ENCODE measurements around the gene TPRG1L.

TPRG1L gene

DNA sequence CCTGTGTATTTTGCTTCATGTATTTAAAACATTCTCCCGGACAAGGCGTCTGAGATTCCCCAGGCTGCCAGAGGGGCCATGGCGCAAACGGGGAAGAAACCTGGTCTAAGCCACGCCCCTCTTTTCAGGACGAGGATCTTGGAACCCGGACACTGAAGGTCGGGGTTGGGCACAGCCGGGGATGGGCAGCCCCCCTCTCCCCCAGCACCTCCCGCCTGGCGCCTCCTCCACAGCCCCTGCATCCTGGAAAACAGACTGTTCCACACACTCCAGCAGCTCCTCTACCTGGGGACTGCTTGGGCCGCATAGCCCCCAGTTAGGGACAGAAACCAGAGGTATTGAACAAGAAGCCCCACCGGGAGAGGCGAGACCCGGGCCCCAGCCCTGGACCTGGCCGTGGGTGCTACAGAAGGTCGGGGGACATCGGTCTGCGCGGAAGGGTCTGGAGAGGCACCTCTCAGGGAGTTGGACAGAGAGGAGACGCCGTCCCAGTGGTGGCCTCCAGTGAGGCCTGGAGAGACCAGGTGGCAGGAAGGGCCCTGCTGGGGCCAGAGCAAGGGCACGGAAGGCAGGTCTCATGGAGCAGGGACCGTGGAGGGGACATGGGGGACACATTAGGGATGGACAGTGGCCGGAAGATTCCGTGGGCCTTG, 32.9 kb downstream of the TPRG1L start:
- Histone ChIP-seq H3K4me3 (ENCODE audit: low read depth, low read length) (no peak overlapping the region), H3K36me3 (ENCODE audit: control insufficient read depth, insufficient read depth, low read length) (no peaks in the 10 kb centered on the region), H3K9ac (ENCODE audit: low read length) (no peak overlapping the region), H3K9me3 (ENCODE audit: control insufficient read depth, insufficient read depth, low read depth, low read length) (no peaks in the 10 kb centered on the region), H3K4me1 (ENCODE audit: control insufficient read depth, insufficient read depth, low read length) (peaks cover 11% of the 10 kb centered on the region), H3K27ac (ENCODE audit: low read depth, low read length) (no peak overlapping the region), H3K27me3 (ENCODE audit: control insufficient read depth, insufficient read depth, low read length) (peaks cover 65% of the 10 kb centered on the region)

DNA sequence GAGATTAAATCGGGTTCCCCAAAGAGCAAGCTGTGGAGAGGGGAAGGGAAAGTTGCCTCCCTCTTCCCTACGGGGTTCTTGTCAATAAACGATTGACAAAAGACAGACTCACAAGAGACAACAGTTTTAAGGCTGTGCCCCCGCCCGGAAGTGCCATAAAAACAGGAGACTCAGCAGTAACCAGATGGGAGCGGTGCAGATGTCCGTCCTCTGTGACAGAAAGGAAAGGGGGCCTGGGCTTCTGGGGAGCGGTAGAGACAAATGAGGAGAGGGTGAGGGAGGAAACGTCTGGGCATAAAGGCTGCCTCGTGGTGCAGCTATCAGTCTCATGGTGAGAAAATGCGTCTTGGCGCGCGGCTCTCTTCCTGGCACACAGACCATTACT, 33.4 kb downstream of the TPRG1L start:
- Histone ChIP-seq H3K4me1 (ENCODE audit: control insufficient read depth, insufficient read depth, low read length) (peaks cover 9% of the 10 kb centered on the region; the same call in 1 of the 2 replicates), H3K9ac (ENCODE audit: low read length) (no peak overlapping the region), H3K9me3 (ENCODE audit: control insufficient read depth, insufficient read depth, low read depth, low read length) (no peaks in the 10 kb centered on the region), H3K4me3 (ENCODE audit: low read depth, low read length) (no peak overlapping the region), H3K27me3 (ENCODE audit: control insufficient read depth, insufficient read depth, low read length) (peaks cover 62% of the 10 kb centered on the region), H3K36me3 (ENCODE audit: control insufficient read depth, insufficient read depth, low read length) (no peaks in the 10 kb centered on the region), H3K27ac (ENCODE audit: low read depth, low read length) (no peak overlapping the region)

DNA sequence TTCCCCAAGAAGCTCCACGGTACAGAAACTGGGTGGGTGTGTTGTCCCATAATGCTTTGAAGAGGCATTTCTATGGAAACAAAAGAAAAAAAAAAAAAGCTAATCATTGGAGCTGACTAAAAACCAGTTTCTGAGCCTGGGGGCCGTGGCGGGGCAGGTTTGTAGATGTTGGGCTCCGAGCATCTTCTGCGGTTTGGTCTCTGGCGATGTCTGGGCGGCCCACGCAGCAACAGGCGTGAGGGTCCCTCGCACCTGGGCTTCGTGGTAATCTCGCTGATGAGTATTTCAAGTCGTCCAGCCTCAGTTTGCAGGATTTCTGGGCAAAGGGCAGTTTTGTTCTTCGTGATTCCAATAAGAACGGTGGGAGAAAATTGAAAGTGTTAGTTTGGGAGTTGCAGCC, 34.3 kb downstream of the TPRG1L start:
- Histone ChIP-seq H3K9me3 (ENCODE audit: control insufficient read depth, insufficient read depth, low read depth, low read length) (no peaks in the 10 kb centered on the region), H3K27me3 (ENCODE audit: control insufficient read depth, insufficient read depth, low read length) (peaks cover 53% of the 10 kb centered on the region), H3K27ac (ENCODE audit: low read depth, low read length) (no peak overlapping the region), H3K36me3 (ENCODE audit: control insufficient read depth, insufficient read depth, low read length) (no peaks in the 10 kb centered on the region), H3K4me3 (ENCODE audit: low read depth, low read length) (no peak overlapping the region), H3K4me1 (ENCODE audit: control insufficient read depth, insufficient read depth, low read length) (peaks cover 9% of the 10 kb centered on the region; the same call in 1 of the 2 replicates), H3K9ac (ENCODE audit: low read length) (no peak overlapping the region)

DNA sequence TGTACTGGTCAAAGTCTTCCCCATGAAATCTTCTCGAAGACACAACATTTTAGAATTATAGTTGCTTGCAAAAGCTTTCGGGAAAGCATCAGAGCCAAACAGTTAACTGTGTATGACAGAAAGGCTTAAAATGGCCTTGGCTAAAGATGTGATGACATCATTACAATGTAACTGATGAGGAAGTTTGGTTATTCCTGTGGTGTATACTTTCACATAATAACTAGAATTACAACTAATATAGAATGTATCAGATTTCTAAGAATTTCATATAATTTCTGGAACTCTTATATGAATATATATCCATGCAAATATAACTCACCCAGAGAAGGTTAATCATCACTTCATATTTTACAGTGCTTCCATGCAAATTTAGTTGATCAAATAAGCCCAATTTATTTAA, 35.9 kb downstream of the TPRG1L start:
- Histone ChIP-seq H3K4me1 (ENCODE audit: control insufficient read depth, insufficient read depth, low read length) (peaks cover 9% of the 10 kb centered on the region; the same call in 1 of the 2 replicates), H3K4me3 (ENCODE audit: low read depth, low read length) (no peak overlapping the region), H3K36me3 (ENCODE audit: control insufficient read depth, insufficient read depth, low read length) (no peaks in the 10 kb centered on the region)

DNA sequence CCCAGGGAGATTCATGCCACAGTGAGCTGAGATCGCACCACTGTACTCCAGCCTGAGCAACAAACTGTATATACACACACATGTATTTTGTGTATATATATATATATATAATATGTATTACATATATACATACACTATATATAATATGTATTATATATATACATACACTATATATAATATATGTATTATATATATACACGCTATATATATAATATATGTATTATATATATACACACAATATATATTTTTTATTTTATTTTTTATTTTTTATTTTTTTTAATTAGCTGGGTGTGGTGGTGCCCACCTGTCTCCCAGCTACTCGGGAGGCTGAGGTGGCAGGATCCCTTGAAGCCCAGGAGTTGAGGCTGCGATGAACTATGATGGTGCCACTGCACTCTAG, 36.8 kb downstream of the TPRG1L start:
- no peak overlapping the region for H3K9ac ChIP-seq (ENCODE audit: low read length)
- no peak overlapping the region for H3K4me3 ChIP-seq (ENCODE audit: low read depth, low read length)
- H3K27me3 ChIP-seq (ENCODE audit: control insufficient read depth, insufficient read depth, low read length), result peaks cover 28% of the 10 kb centered on the region
- H3K9me3 ChIP-seq (ENCODE audit: control insufficient read depth, insufficient read depth, low read depth, low read length), result no peaks in the 10 kb centered on the region
- H3K27ac ChIP-seq (ENCODE audit: low read depth, low read length), result no peak overlapping the region
- H3K4me1 ChIP-seq (ENCODE audit: control insufficient read depth, insufficient read depth, low read length), result peaks cover 9% of the 10 kb centered on the region; the same call in 1 of the 2 replicates
- H3K36me3 ChIP-seq (ENCODE audit: control insufficient read depth, insufficient read depth, low read length), result no peaks in the 10 kb centered on the region

More for the DNA sequence above, 35.9 kb downstream of the TPRG1L start:
- Histone ChIP-seq H3K27ac (ENCODE audit: low read depth, low read length) (no peak overlapping the region), H3K27me3 (ENCODE audit: control insufficient read depth, insufficient read depth, low read length) (peaks cover 37% of the 10 kb centered on the region), H3K9ac (ENCODE audit: low read length) (no peak overlapping the region), H3K9me3 (ENCODE audit: control insufficient read depth, insufficient read depth, low read depth, low read length) (no peaks in the 10 kb centered on the region)

DNA sequence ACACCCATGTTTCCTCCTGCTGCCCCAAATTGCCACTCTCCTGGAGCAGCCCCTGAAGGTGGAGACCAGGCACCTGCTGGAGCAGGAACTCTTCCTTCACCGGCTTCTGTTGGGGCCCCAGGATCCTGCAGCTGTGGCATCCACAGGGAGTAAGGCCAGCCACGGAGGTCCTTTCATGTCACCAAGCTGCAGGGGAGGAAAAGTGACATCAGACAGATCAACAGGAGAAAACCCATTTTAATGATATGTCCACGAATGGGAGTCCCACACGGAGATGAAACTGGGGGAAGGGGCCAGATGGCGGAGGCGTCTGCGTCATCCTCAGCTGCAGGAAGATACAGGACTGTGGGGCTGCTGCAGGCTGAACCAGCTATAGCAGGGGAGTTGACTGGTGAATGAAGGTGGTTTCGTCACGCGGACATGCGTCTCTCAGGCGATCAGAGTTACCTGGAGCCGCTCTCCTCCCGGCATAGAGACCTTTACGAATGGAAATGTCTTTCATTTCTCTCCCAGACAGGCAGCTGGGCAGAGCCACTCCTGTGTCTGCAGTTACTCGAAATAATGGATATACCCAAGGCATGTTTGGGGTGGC, 37.4 kb downstream of the TPRG1L start:
- Histone ChIP-seq H3K4me3 (ENCODE audit: low read depth, low read length) (no peak overlapping the region), H3K27me3 (ENCODE audit: control insufficient read depth, insufficient read depth, low read length) (peaks cover 23% of the 10 kb centered on the region), H3K9me3 (ENCODE audit: control insufficient read depth, insufficient read depth, low read depth, low read length) (no peaks in the 10 kb centered on the region), H3K27ac (ENCODE audit: low read depth, low read length) (no peak overlapping the region), H3K36me3 (ENCODE audit: control insufficient read depth, insufficient read depth, low read length) (no peaks in the 10 kb centered on the region), H3K9ac (ENCODE audit: low read length) (no peak overlapping the region), H3K4me1 (ENCODE audit: control insufficient read depth, insufficient read depth, low read length) (peaks cover 9% of the 10 kb centered on the region; the same call in 1 of the 2 replicates)

DNA sequence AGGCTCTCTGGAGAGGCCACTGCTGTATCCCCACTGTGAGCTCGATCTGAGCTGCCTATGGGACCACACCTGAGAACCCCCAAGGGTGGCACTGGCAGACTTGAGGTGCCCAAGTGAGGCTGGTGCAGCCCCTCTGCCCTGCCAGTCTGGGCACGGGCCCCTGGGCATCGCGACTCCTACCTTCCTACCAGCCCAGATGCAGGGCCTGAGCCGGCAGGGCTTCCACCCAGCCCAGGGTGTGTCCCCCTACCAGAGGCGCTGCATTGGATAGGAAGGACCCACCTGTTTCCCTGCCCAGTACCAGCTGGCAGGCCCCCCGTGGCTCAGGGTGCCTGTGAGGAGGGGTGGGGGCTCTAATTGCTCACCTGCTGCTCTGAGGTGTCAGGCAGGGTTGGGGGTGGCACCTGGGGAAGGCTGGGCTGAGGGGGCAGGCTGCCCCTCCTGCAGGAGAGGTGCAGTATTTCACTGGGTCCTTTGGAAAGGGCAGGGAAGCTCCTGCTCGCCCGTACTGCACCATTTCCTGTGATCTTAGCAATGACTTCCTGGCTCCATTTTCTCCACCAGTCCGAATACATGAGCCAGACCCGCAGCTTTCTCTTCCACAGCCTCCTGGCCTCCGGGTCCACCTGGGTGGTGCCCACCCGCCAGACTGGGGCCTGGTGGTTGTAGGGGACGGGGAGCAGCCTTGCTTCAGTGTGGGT, 39.3 kb downstream of the TPRG1L start:
- no peak overlapping the region for H3K4me3 ChIP-seq (ENCODE audit: low read depth, low read length)
- H3K4me1 ChIP-seq (ENCODE audit: control insufficient read depth, insufficient read depth, low read length), result peaks cover 6% of the 10 kb centered on the region; the same call in 1 of the 2 replicates
- no peaks in the 10 kb centered on the region for H3K36me3 ChIP-seq (ENCODE audit: control insufficient read depth, insufficient read depth, low read length)
- H3K27ac ChIP-seq (ENCODE audit: low read depth, low read length), result no peak overlapping the region
- H3K9me3 ChIP-seq (ENCODE audit: control insufficient read depth, insufficient read depth, low read depth, low read length), result no peaks in the 10 kb centered on the region
- H3K9ac ChIP-seq (ENCODE audit: low read length), result no peak overlapping the region
- H3K27me3 ChIP-seq (ENCODE audit: control insufficient read depth, insufficient read depth, low read length), result peaks cover 23% of the 10 kb centered on the region; the same call in 1 of the 2 replicates

DNA sequence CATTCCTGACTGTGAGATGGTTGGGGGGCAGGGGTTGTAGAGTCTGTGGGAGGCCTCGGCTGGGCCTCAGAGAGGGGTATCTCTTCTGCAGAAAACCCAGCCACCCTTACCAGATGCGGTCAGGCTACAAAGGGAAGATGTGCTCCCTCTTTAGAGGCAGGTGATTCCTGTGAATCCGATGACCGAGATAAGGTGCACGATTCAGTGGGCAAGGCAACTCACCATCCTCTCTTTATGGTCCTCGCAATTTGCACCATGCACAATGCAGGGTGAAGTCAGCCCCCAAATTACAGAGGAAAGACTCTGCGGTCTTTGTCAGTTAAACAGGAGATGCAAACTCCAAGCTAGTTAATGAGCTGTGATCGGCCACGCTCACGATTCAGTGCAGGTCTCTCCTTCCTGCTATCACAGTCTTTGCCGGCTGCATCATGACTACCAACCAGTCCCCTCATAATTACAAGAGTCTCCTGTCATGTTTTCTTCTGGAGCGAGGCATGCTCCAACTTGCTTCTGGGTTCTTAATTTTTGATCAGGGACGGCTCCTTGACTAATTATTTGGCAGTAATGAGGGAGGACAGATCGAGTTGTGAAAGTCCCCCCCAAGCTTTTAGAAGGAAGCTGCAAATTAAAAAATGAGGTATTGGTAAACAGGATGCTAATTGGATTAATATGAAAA, 40.0 kb downstream of the TPRG1L start:
- Histone ChIP-seq H3K36me3 (ENCODE audit: control insufficient read depth, insufficient read depth, low read length) (no peaks in the 10 kb centered on the region), H3K4me3 (ENCODE audit: low read depth, low read length) (no peak overlapping the region), H3K9ac (ENCODE audit: low read length) (no peak overlapping the region), H3K4me1 (ENCODE audit: control insufficient read depth, insufficient read depth, low read length) (peaks cover 7% of the 10 kb centered on the region; the same call in 1 of the 2 replicates), H3K27me3 (ENCODE audit: control insufficient read depth, insufficient read depth, low read length) (peaks cover 25% of the 10 kb centered on the region; the same call in 1 of the 2 replicates), H3K27ac (ENCODE audit: low read depth, low read length) (no peak overlapping the region), H3K9me3 (ENCODE audit: control insufficient read depth, insufficient read depth, low read depth, low read length) (no peaks in the 10 kb centered on the region)

DNA sequence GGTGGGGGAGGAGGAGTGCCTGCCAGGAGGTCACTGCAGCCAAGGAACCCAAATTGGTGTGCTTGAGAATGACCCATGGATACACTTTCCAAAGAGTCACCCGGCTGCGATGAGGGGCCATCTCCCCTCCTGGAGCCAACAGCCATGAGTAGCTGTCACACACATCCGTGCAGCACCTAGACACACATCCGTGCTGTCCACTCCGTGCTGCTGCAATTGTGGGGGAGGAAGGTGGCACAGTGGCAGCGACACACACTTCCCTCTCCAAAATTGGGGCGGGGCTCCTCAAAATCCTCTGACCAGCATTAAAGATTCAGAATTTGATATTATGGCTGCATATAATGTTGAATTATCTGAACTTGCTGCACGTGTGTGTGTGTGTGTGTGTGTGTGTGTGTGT, 43.3 kb downstream of the TPRG1L start:
- Histone ChIP-seq H3K9ac (ENCODE audit: low read length) (no peak overlapping the region), H3K27ac (ENCODE audit: low read depth, low read length) (no peak overlapping the region), H3K4me1 (ENCODE audit: control insufficient read depth, insufficient read depth, low read length) (peaks cover 19% of the 10 kb centered on the region; the same call in 1 of the 2 replicates)

DNA sequence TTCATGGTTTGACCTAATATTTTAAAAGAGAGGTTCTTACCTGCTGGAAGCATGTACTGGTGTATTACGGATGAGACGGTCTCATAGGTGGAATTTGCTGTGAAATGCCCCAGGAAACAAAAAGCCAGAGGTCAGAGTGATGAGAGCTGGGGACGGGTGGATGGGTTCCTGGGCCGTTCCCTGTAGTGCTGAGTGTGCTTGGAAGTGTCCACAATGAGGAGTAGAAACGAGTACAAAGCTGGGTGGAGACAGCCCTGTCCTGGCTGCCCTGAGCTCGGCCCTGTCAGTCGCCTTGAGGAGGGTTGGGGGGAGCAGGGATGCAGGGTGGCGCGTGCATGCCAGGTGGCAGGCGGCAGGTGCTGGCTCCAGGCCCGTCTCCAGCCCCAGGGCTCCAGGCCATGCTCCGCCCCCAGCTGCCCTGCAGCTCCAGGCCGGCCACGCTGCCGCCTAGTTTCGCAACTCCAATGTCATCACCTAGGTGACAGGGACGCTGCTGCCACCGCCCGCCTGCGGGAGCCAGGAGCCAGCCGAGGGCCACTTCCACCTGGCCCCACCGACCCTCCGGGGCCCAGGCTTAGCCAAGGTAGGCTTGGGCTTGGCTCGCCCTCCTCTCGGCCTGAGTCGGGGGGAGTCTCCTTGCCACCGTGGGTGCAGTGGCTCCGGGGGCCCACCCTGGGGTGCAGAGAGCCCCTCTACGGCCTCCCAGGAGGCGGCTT, 43.9 kb downstream of the TPRG1L start:
- Histone ChIP-seq H3K9me3 (ENCODE audit: control insufficient read depth, insufficient read depth, low read depth, low read length) (no peaks in the 10 kb centered on the region), H3K4me1 (ENCODE audit: control insufficient read depth, insufficient read depth, low read length) (peaks cover 21% of the 10 kb centered on the region; the same call in 1 of the 2 replicates), H3K36me3 (ENCODE audit: control insufficient read depth, insufficient read depth, low read length) (no peaks in the 10 kb centered on the region), H3K27me3 (ENCODE audit: control insufficient read depth, insufficient read depth, low read length) (peaks cover 49% of the 10 kb centered on the region; the same call in 1 of the 2 replicates), H3K27ac (ENCODE audit: low read depth, low read length) (no peak overlapping the region), H3K9ac (ENCODE audit: low read length) (no peak overlapping the region), H3K4me3 (ENCODE audit: low read depth, low read length) (no peak overlapping the region)

More for the DNA sequence above, 43.3 kb downstream of the TPRG1L start:
- Histone ChIP-seq H3K9me3 (ENCODE audit: control insufficient read depth, insufficient read depth, low read depth, low read length) (no peaks in the 10 kb centered on the region), H3K27me3 (ENCODE audit: control insufficient read depth, insufficient read depth, low read length) (peaks cover 43% of the 10 kb centered on the region; the same call in 1 of the 2 replicates), H3K4me3 (ENCODE audit: low read depth, low read length) (no peak overlapping the region), H3K36me3 (ENCODE audit: control insufficient read depth, insufficient read depth, low read length) (no peaks in the 10 kb centered on the region)
